ENCODE results near the gene CCSAP. TPM values are rescaled to one million over a fixed set of nuclear protein-coding genes. Genes with fewer than 3 reads are reported as not detected.
"Not testable (repeated sequence)": the region's sequence is repeated elsewhere in the genome, so short reads cannot be mapped to it uniquely, and the experiment has no call there.

CCSAP gene
- total RNA-seq, 1 donor from 2014 or later: 224 TPM

- DNase-seq (ENCODE audit: low spot score in 2 of 2): no peak
- FAIRE-seq: no peak
Observed at GRCh38 chr1:229293528-229294204, 49.2 kb downstream of the CCSAP start.

- not testable (repeated sequence) for FAIRE-seq; DNase-seq (ENCODE audit: low spot score in 2 of 2)
Observed at GRCh38 chr1:229291686-229292085, 51.2 kb downstream of the CCSAP start.

DNA sequence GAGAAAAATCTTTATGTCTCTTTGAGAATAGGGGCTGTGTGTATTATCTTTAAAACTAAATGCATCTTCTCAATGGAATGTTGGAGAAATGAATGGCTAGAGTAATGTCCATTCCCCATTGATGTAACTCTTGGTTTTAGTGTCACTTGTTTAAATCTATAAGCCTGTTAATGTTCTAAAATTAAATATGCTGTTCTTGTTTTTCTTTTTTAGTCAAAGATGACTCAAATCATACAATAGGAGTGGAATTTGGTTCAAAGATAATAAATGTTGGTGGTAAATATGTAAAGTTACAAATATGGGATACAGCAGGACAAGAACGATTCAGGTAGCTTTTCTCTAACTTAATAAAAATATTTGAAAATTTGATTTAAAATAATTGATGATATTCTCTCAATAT lies 54.3 kb downstream of the CCSAP start:
- FAIRE-seq: no peak
- no peak for DNase-seq (ENCODE audit: low spot score in 2 of 2)

DNA sequence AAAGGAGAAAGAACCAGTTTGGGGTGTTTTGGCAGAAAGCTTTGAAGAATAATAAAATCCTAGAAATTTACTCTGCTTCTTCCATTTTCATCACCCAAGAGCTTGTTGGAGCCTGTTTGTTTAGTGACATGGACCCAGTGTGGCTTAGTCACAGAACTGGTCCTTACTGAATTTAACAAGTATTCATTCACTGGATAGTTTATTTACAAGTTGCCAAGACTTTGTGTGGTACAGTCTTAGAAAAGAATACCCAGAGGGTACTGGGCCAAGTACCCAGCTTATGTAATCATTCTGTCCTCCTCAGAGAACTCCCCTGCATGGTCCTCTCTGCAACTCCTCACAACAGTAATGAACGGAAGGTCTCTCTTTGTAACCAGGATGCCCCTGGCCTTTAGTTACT lies 55.6 kb downstream of the CCSAP start:
- no peak for DNase-seq (ENCODE audit: low spot score in 2 of 2)
- no peak for FAIRE-seq

DNA sequence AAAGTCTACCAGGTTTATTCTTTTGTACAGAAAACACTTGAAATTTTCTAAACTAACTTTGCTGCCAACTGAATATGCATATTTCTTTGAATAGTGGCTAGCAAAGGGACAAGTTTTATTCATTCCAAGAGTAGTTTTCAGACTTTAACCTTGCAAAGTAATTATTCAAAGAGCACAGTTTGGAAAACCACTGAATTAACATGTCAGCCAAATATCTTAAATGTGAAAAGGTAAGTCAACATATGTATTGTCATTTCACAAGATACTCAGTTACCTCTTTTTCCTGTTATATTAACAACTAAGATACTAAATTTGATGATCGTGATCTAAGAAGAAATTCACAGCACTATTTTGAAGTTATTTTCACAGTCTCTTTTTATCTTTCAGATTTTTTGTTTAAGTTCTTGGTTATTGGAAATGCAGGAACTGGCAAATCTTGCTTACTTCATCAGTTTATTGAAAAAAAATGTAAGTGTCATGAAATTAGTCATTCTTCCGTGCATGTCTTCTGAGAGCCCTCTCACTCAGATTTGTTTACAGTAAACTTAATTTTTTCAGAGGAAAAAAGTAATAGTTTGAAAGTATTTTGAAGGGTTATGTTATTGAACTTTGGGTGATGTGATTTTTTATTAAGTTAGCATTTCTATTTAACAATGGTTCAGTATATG lies 56.6 kb downstream of the CCSAP start:
- no peak for FAIRE-seq

GRCh38 chr1:229285440-229285839 lies 57.4 kb downstream of the CCSAP start:
- no peak for FAIRE-seq
- no peak for DNase-seq (ENCODE audit: low spot score in 2 of 2)

More for the DNA sequence above, 56.6 kb downstream of the CCSAP start:
- DNase-seq (ENCODE audit: low spot score in 2 of 2): no peak

DNA sequence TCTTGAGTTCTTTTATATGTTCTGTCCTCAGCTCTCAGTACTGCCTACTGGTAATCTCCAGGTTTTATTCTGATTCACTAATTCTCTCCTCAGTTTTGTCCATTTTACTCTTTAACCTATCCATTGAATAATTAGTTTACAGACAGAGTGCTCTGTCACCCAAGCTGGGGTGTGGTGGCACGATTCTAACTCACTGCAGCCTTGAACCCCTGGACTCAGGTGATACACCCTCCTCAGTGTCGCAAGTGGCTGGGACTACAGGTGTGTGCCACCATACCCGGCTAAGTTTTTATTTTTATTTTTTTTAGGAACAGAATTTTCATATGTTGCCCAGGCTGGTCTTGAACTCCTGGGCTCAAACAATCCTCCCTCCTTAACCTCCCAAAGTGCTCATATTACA lies 58.0 kb downstream of the CCSAP start:
- no peak for DNase-seq (ENCODE audit: low spot score in 2 of 2)
- FAIRE-seq: no peak

- FAIRE-seq (no peak), DNase-seq (ENCODE audit: low spot score in 2 of 2) (no peak)
Observed at GRCh38 chr1:229283183-229283611, 59.6 kb downstream of the CCSAP start.

DNA sequence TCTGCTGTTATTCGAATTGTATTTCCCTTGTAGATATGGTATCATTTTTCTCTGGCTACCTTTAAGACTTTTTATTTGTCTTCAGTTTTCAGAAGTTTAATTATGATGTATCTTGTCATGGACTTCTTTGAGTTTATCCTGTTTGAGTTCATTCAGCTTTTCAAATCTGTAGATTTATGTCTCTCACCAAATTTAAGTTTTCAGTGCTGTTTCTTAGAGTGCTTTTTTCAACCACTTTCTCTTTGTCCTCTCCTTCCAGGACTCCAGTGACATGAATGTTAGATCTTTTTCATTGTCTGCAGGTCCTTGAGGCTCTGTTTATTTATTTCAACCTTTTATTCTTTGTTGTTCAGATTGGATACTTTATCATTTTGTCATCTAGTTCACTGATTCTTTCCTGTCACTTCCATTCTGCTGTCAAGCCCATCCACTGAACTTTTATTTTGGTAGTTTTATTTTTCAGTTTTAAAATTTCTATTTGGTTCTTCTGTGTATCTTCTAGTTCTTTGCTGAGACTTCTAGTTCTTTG lies 60.5 kb downstream of the CCSAP start:
- no peak for DNase-seq (ENCODE audit: low spot score in 2 of 2)
- no peak for FAIRE-seq

GRCh38 chr1:229281339-229281926 lies 61.4 kb downstream of the CCSAP start:
- FAIRE-seq: no peak
- DNase-seq (ENCODE audit: low spot score in 2 of 2): no peak

DNA sequence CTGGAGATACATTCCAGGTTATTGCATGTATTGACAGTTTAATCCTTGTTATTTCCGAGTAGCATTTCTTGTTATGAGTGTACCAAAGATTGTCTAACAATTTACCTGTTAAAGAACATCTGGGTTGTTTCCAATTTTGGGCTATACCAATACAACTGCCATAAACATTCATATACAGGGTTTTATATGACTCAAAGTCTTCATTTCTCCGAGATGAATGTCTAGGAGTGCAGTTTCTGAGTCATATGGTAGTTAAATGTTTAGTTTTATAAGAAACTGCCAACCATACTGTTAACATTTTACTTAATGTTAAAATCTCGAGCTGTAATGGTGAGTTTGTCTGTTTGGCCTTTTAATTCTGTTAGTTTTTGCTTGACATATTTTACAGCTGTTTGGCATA lies 61.9 kb downstream of the CCSAP start:
- no peak for DNase-seq (ENCODE audit: low spot score in 2 of 2)
- FAIRE-seq: no peak

- DNase-seq (ENCODE audit: low spot score in 2 of 2): no peak
- FAIRE-seq: no peak
Observed at GRCh38 chr1:229280037-229280828, 62.6 kb downstream of the CCSAP start.

DNA sequence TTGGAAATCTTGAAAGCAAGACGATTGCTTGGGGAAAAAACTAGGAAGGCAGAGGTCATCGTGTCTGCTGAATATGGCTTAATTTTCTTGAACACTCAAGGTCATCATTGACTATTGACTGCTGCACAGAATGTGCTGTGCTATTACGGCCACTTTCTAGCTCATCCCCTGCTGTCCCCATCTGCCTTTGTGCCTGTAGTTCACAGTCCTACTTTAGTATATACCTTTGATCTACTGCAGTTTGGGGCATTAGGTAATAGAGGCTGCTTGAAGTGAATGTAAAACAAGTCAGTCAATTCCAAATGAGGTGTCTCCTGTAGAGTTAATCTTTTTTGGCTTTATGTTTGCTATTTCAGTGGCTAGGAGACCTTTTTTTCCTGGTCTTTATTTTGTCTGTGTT lies 63.6 kb downstream of the CCSAP start:
- DNase-seq (ENCODE audit: low spot score in 2 of 2) (no peak), FAIRE-seq (no peak)

DNA sequence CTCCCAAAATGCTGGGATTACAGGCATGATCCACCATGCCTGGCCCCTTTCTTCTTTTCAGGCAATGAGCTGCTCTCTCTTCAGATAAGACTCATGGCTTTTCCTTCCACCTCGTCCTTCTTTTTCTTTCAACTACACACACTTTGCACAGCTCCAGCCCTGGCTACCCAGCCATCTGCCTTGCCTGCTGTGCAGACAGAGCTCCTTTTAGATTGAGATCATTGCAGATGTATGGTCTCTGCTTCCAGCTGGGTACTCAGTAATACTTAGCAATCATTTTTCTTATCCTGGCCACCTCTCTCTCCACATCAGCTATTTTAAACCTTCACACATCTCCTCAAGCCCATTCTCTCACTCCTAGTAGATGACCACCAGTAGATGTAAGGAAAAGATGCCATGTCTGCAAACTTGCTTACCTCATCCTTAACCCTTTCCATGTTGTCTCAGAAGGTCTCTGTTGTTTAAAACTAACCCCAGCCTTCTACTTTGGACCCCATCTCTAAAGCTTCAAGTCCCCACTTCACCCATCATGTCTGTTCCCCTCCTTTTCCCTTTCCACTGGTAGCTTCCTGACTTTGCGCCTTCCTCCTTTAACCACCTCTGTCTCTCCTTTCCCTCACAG lies 64.6 kb downstream of the CCSAP start:
- no peak for FAIRE-seq

DNA sequence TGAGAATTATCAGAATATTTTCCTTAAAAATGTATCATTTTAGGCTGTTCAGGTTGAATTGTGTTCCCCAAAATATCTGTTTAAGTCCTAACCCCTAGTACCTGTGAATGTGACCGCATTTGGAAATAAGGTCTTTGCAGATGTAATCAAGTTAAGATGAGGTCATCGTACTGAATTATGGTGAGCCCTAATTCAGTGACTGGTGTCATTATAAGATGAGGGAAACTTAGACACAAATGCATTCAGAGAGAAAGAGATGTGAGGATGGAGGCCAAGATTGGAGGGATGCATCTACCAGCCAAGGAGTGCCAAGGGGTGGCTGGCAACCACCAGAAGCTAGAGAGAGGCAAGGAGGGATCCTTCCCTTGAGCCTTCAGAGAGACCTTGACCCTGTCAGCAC lies 67.8 kb downstream of the CCSAP start:
- FAIRE-seq (no peak), DNase-seq (ENCODE audit: low spot score in 2 of 2) (no peak)

More for the DNA sequence above, 64.6 kb downstream of the CCSAP start:
- DNase-seq (ENCODE audit: low spot score in 2 of 2): no peak

DNA sequence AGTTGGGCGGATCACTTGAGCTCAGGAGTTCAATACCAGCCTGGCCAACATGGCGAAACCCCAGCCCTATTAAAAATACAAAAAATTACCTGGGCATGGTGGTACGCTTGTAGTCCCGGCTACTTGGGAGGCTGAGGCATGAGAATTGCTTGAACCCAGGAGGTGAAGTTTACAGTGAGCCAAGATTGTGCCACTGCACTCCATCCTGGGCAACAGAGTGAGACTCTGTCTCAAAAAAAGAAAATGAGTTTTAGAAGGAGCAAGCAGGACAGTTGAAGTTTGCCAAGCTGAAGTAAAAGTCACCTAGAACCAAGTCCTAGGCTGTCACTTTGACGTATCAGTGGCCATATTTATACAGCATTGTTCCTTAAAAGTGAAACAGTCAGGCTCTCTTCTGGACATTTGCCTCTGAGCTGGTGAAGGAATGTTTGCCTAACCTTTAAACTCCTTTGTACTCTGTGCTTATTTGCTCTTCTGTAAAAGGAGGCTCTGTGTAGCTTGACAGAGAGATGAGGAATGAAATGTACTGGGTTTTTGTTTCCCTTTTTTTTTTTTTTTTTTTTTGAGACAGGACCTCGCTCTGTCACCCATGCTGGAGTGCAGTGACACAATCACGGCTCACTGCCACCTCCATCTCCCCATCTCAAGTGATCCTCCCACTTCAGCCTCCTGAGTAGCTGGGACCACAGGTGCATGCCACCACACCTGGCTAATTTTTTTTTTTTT lies 69.2 kb downstream of the CCSAP start:
- FAIRE-seq (no peak), DNase-seq (ENCODE audit: low spot score in 2 of 2) (no peak)

GRCh38 chr1:229272164-229273158 lies 70.4 kb downstream of the CCSAP start:
- DNase-seq (ENCODE audit: low spot score in 2 of 2) (no peak), FAIRE-seq (no peak)

GRCh38 chr1:229271448-229272159 lies 71.2 kb downstream of the CCSAP start:
- no peak for FAIRE-seq
- peak in 1 of 2 donors; percentile 53 for DNase-seq (ENCODE audit: low spot score in 2 of 2)
